Measurements from ENCODE around the gene NKD1.
A peak's percentile ranks its signal among the peaks of the same experiment; 100 is the strongest.

The NKD1 gene

GRCh38 chr16:50571786-50572185 lies 23.6 kb downstream of the NKD1 start:
- no peak overlapping the region for H2BK12ac ChIP-seq (ENCODE audit: low read length)
- no peak overlapping the region for H2AFZ ChIP-seq (ENCODE audit: low read length)
- H3K27ac ChIP-seq (replicated peaks; ENCODE audit: low read length) = no peak overlapping the region
- no peak overlapping the region for H4K91ac ChIP-seq (ENCODE audit: low read depth, low read length, poor library complexity)
- H2AK5ac ChIP-seq (ENCODE audit: low read depth, low read length) = no peak overlapping the region
- no peak overlapping the region for H3K23ac ChIP-seq (ENCODE audit: low read depth, low read length, poor library complexity)
- no peak overlapping the region for H3K4ac ChIP-seq (ENCODE audit: low read length)
- no CpG with 5 or more reads among the region's 7 CpGs for WGBS, 2 donors (ENCODE audit: extremely low coverage in 2 of 2, insufficient read length in 2 of 2, insufficient replicate concordance in 1 of 2)
- no peak overlapping the region for H3K4me3 ChIP-seq (ENCODE audit: low read length in 2 of 2)
- H2BK120ac ChIP-seq (ENCODE audit: low read depth, low read length) = no peak overlapping the region
- H3K18ac ChIP-seq (ENCODE audit: low read length) = peak overlapping the region; percentile 30
- H3K9me3 ChIP-seq (replicated peaks in 1 of 2; ENCODE audit: control insufficient read depth in 2 of 2, insufficient read depth in 1 of 2, low read depth in 1 of 2, low read length in 2 of 2) = no peaks in the 10 kb centered on the region
- no peak overlapping the region for H3K4me2 ChIP-seq (ENCODE audit: insufficient read depth, low read length, poor library complexity, severe bottlenecking)
- H3K14ac ChIP-seq (ENCODE audit: low read length) = peak overlapping the region; percentile 14
- H2BK5ac ChIP-seq (ENCODE audit: low read length) = no peak overlapping the region
- no peak for DNase-seq (ENCODE audit: low spot score)
- peaks cover 0 to 10% of the 10 kb centered on the region in 2 donors for H3K36me3 ChIP-seq (replicated peaks in 1 of 2; ENCODE audit: control insufficient read depth in 2 of 2, insufficient read depth in 2 of 2, low read length in 2 of 2)
- peaks cover 9 to 14% of the 10 kb centered on the region in 2 donors for H3K4me1 ChIP-seq (ENCODE audit: control insufficient read depth in 2 of 2, insufficient read depth in 1 of 2, low read depth in 1 of 2, low read length in 2 of 2)
- H2BK15ac ChIP-seq (ENCODE audit: low read length) = no peak overlapping the region
- no peak overlapping the region for H4K8ac ChIP-seq (ENCODE audit: low read depth, low read length)
- no peak overlapping the region for H3K9ac ChIP-seq (ENCODE audit: low read depth, low read length, poor library complexity)
- no peaks in the 10 kb centered on the region for H3K27me3 ChIP-seq (ENCODE audit: control insufficient read depth in 3 of 3, insufficient read depth in 3 of 3, low read depth in 1 of 3, low read length in 3 of 3)
- H3K79me1 ChIP-seq (ENCODE audit: low read depth, low read length) = no peaks in the 10 kb centered on the region

GRCh38 chr16:50572700-50573099 lies 24.5 kb downstream of the NKD1 start:
- no peak overlapping the region for H4K8ac ChIP-seq (ENCODE audit: low read depth, low read length)
- no peak overlapping the region for H3K4me3 ChIP-seq (ENCODE audit: low read length in 2 of 2)
- H2BK120ac ChIP-seq (ENCODE audit: low read depth, low read length) = no peak overlapping the region
- no peak overlapping the region for H3K27ac ChIP-seq (replicated peaks; ENCODE audit: low read length)
- no peak overlapping the region for H3K18ac ChIP-seq (ENCODE audit: low read length)
- no peaks in the 10 kb centered on the region for H3K9me3 ChIP-seq (replicated peaks in 1 of 2; ENCODE audit: control insufficient read depth in 2 of 2, insufficient read depth in 1 of 2, low read depth in 1 of 2, low read length in 2 of 2)
- no peak overlapping the region for H3K14ac ChIP-seq (ENCODE audit: low read length)
- H3K4ac ChIP-seq (ENCODE audit: low read length) = no peak overlapping the region
- H2BK15ac ChIP-seq (ENCODE audit: low read length) = no peak overlapping the region
- no peaks in the 10 kb centered on the region for H3K79me1 ChIP-seq (ENCODE audit: low read depth, low read length)
- H2AFZ ChIP-seq (ENCODE audit: low read length) = no peak overlapping the region
- H4K91ac ChIP-seq (ENCODE audit: low read depth, low read length, poor library complexity) = no peak overlapping the region
- no peak overlapping the region for H3K4me2 ChIP-seq (ENCODE audit: insufficient read depth, low read length, poor library complexity, severe bottlenecking)
- no CpG with 5 or more reads among the region's 7 CpGs for WGBS, 2 donors (ENCODE audit: extremely low coverage in 2 of 2, insufficient read length in 2 of 2, insufficient replicate concordance in 1 of 2)
- H2BK12ac ChIP-seq (ENCODE audit: low read length) = no peak overlapping the region
- H3K36me3 ChIP-seq (replicated peaks in 1 of 2; ENCODE audit: control insufficient read depth in 2 of 2, insufficient read depth in 2 of 2, low read length in 2 of 2) = peaks cover 0 to 8% of the 10 kb centered on the region in 2 donors
- peaks cover 9 to 14% of the 10 kb centered on the region in 2 donors for H3K4me1 ChIP-seq (ENCODE audit: control insufficient read depth in 2 of 2, insufficient read depth in 1 of 2, low read depth in 1 of 2, low read length in 2 of 2)
- H3K27me3 ChIP-seq (ENCODE audit: control insufficient read depth in 3 of 3, insufficient read depth in 3 of 3, low read depth in 1 of 3, low read length in 3 of 3) = no peaks in the 10 kb centered on the region
- H3K23ac ChIP-seq (ENCODE audit: low read depth, low read length, poor library complexity) = no peak overlapping the region
- H2BK5ac ChIP-seq (ENCODE audit: low read length) = no peak overlapping the region
- no peak overlapping the region for H2AK5ac ChIP-seq (ENCODE audit: low read depth, low read length)
- H3K9ac ChIP-seq (ENCODE audit: low read depth, low read length, poor library complexity) = no peak overlapping the region
- DNase-seq (ENCODE audit: low spot score) = no peak

GRCh38 chr16:50573279-50573678 lies 25.1 kb downstream of the NKD1 start:
- no peaks in the 10 kb centered on the region for H3K9me3 ChIP-seq (replicated peaks in 1 of 2; ENCODE audit: control insufficient read depth in 2 of 2, insufficient read depth in 1 of 2, low read depth in 1 of 2, low read length in 2 of 2)
- H4K91ac ChIP-seq (ENCODE audit: low read depth, low read length, poor library complexity) = no peak overlapping the region
- H3K23ac ChIP-seq (ENCODE audit: low read depth, low read length, poor library complexity) = no peak overlapping the region
- no peak overlapping the region for H3K27ac ChIP-seq (replicated peaks; ENCODE audit: low read length)
- DNase-seq (ENCODE audit: low spot score) = no peak
- H3K27me3 ChIP-seq (ENCODE audit: control insufficient read depth in 3 of 3, insufficient read depth in 3 of 3, low read depth in 1 of 3, low read length in 3 of 3) = no peaks in the 10 kb centered on the region
- H2AK5ac ChIP-seq (ENCODE audit: low read depth, low read length) = no peak overlapping the region
- no peak overlapping the region for H2AFZ ChIP-seq (ENCODE audit: low read length)
- H3K4me3 ChIP-seq (ENCODE audit: low read length in 2 of 2) = no peak overlapping the region
- no peaks in the 10 kb centered on the region for H3K79me1 ChIP-seq (ENCODE audit: low read depth, low read length)
- no peak overlapping the region for H3K14ac ChIP-seq (ENCODE audit: low read length)
- no peak overlapping the region for H4K8ac ChIP-seq (ENCODE audit: low read depth, low read length)
- no peak overlapping the region for H3K4ac ChIP-seq (ENCODE audit: low read length)
- no peak overlapping the region for H3K18ac ChIP-seq (ENCODE audit: low read length)
- peaks cover 0 to 8% of the 10 kb centered on the region in 2 donors for H3K36me3 ChIP-seq (replicated peaks in 1 of 2; ENCODE audit: control insufficient read depth in 2 of 2, insufficient read depth in 2 of 2, low read length in 2 of 2)
- no CpG with 5 or more reads among the region's 5 CpGs for WGBS, 2 donors (ENCODE audit: extremely low coverage in 2 of 2, insufficient read length in 2 of 2, insufficient replicate concordance in 1 of 2)
- H2BK15ac ChIP-seq (ENCODE audit: low read length) = no peak overlapping the region
- peaks cover 8 to 10% of the 10 kb centered on the region in 2 donors for H3K4me1 ChIP-seq (ENCODE audit: control insufficient read depth in 2 of 2, insufficient read depth in 1 of 2, low read depth in 1 of 2, low read length in 2 of 2)
- no peak overlapping the region for H3K4me2 ChIP-seq (ENCODE audit: insufficient read depth, low read length, poor library complexity, severe bottlenecking)
- no peak overlapping the region for H3K9ac ChIP-seq (ENCODE audit: low read depth, low read length, poor library complexity)
- H2BK5ac ChIP-seq (ENCODE audit: low read length) = no peak overlapping the region
- no peak overlapping the region for H2BK12ac ChIP-seq (ENCODE audit: low read length)
- no peak overlapping the region for H2BK120ac ChIP-seq (ENCODE audit: low read depth, low read length)

- no peak overlapping the region for H4K8ac ChIP-seq (ENCODE audit: low read depth, low read length)
- H2AFZ ChIP-seq (ENCODE audit: low read length) = peak overlapping the region; percentile 66
- no peak overlapping the region for H2BK12ac ChIP-seq (ENCODE audit: low read length)
- H3K14ac ChIP-seq (ENCODE audit: low read length) = peak overlapping the region; percentile 72
- no peak overlapping the region for H3K4me3 ChIP-seq (ENCODE audit: low read length in 2 of 2)
- peak overlapping the region; percentile 44 for H3K9ac ChIP-seq (ENCODE audit: low read depth, low read length, poor library complexity)
- no peaks in the 10 kb centered on the region for H3K79me1 ChIP-seq (ENCODE audit: low read depth, low read length)
- DNase-seq (ENCODE audit: low spot score) = no peak
- H3K23ac ChIP-seq (ENCODE audit: low read depth, low read length, poor library complexity) = peak overlapping the region; percentile 39
- H3K36me3 ChIP-seq (replicated peaks in 1 of 2; ENCODE audit: control insufficient read depth in 2 of 2, insufficient read depth in 2 of 2, low read length in 2 of 2) = peaks cover 0 to 10% of the 10 kb centered on the region in 2 donors
- peaks cover 7 to 8% of the 10 kb centered on the region in 2 donors for H3K4me1 ChIP-seq (ENCODE audit: control insufficient read depth in 2 of 2, insufficient read depth in 1 of 2, low read depth in 1 of 2, low read length in 2 of 2)
- H2BK120ac ChIP-seq (ENCODE audit: low read depth, low read length) = no peak overlapping the region
- H3K9me3 ChIP-seq (replicated peaks in 1 of 2; ENCODE audit: control insufficient read depth in 2 of 2, insufficient read depth in 1 of 2, low read depth in 1 of 2, low read length in 2 of 2) = no peaks in the 10 kb centered on the region
- H2AK5ac ChIP-seq (ENCODE audit: low read depth, low read length) = no peak overlapping the region
- WGBS, 2 donors (ENCODE audit: extremely low coverage in 2 of 2, insufficient read length in 2 of 2, insufficient replicate concordance in 1 of 2) = no CpG with 5 or more reads among the region's 14 CpGs
- H3K18ac ChIP-seq (ENCODE audit: low read length) = peak overlapping the region; percentile 4
- no peak overlapping the region for H3K4ac ChIP-seq (ENCODE audit: low read length)
- H4K91ac ChIP-seq (ENCODE audit: low read depth, low read length, poor library complexity) = no peak overlapping the region
- H2BK5ac ChIP-seq (ENCODE audit: low read length) = no peak overlapping the region
- H3K27me3 ChIP-seq (ENCODE audit: control insufficient read depth in 3 of 3, insufficient read depth in 3 of 3, low read depth in 1 of 3, low read length in 3 of 3) = no peaks in the 10 kb centered on the region
- no peak overlapping the region for H2BK15ac ChIP-seq (ENCODE audit: low read length)
- H3K4me2 ChIP-seq (ENCODE audit: insufficient read depth, low read length, poor library complexity, severe bottlenecking) = no peak overlapping the region
- H3K27ac ChIP-seq (replicated peaks; ENCODE audit: low read length) = no peak overlapping the region
Measured at GRCh38 chr16:50573947-50574744, 25.9 kb downstream of the NKD1 start.

Data from neuronal stem cell (in vitro differentiated cells).